Upper lobe of right lung (tissue), 1 donor: ENCODE results near the gene FAM171A2. TPM values are rescaled to one million over a fixed set of nuclear protein-coding genes. Genes with fewer than 3 reads are reported as not detected.
A peak's percentile ranks its signal among the peaks of the same experiment; 100 is the strongest.

Experiments used
- ATAC-seq: fragments of 200-7000 bp; cut with Tn5 transposase; one replicate; pipeline ENCODE4 v1.9.1; 2020; ENCODE audit warnings: mild to moderate bottlenecking, moderate library complexity
- DNase-seq: peaks from one replicate; pipeline ENCODE4 v3.0.0-alpha.2; 2020
- H3K27ac ChIP-seq: fragments of 200-600 bp; one replicate; pipeline ENCODE4 v1.8.0; 2022
- H3K27me3 ChIP-seq: fragments of 200-600 bp; one replicate; pipeline ENCODE4 v1.8.0; 2022; ENCODE audit warnings: mild to moderate bottlenecking
- H3K36me3 ChIP-seq: fragments of 200-600 bp; one replicate; pipeline ENCODE4 v1.8.0; 2022
- H3K4me1 ChIP-seq: fragments of 200-600 bp; one replicate; pipeline ENCODE4 v1.8.0; 2022
- H3K4me3 ChIP-seq: fragments of 200-600 bp; one replicate; pipeline ENCODE4 v1.8.0; 2022; ENCODE audit warnings: mild to moderate bottlenecking
- H3K9me3 ChIP-seq: fragments of 200-600 bp; one replicate; pipeline ENCODE4 v1.8.0; 2022
- CTCF ChIP-seq: fragments of 200-600 bp; IDR thresholded peaks from one replicate; pipeline ENCODE4 v1.8.0; 2022; ENCODE audit warnings: antibody characterized with exemption
- intact Hi-C: fragments of 100-400 bp; cut with DNase I; formaldehyde crosslinking; loops from one replicate; pipeline ENCODE4 v1.11.0; 2022
- total RNA-seq: library from RNA; stranded (reverse); fragmentation: NEBNext Ultra II Directional; extraction: Animal tissue kit (Norgen Biotek cat#: 25700); gene quantifications from one replicate; pipeline ENCODE4 v1.2.1, GENCODE V29; 2021
- donor health status: DM: no; HTN: yes; CAD: no; lungs with severe emphysema.

FAM171A2 gene
- total RNA-seq, 1 donor from 2014 or later = 1.8 TPM

DNA sequence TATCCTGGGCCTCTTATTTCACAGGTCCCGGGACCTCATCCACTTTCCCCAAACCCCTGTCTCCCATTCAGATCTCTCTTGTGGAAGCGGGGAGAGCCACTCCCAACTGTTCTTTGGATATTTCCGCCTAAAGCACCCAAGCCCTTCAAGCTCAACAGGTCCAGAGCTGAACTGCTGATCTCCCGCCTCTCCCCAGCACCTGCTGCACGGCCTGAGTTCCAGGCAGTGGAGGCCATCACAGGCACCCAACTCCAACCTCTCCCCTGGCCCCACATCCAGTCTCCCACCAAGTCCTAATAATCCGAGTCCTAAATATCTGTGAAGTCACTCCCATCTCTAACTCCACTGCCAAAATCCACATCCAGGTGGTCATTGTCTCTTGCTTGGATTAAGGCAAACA is 19.3 kb upstream of the FAM171A2 start:
- TF ChIP-seq CTCF = no peak

GRCh38 chr17:44381810-44382305 is 18.2 kb upstream of the FAM171A2 start:
- ATAC-seq (no peak), DNase-seq (no peak)
- H3K27me3 ChIP-seq = no peaks in the 10 kb centered on the region
- no peak for TF ChIP-seq CTCF
- intact Hi-C loops = no loop called here
- H3K9me3 ChIP-seq = no peaks in the 10 kb centered on the region
- H3K27ac ChIP-seq = no peak overlapping the region
- no peaks in the 10 kb centered on the region for H3K36me3 ChIP-seq
- no peak overlapping the region for H3K4me3 ChIP-seq
- peaks cover 10% of the 10 kb centered on the region for H3K4me1 ChIP-seq

More for the DNA sequence above, 19.3 kb upstream of the FAM171A2 start:
- ATAC-seq = no peak
- Histone ChIP-seq H3K27ac (no peak overlapping the region), H3K4me1 (peaks cover 10% of the 10 kb centered on the region), H3K36me3 (no peaks in the 10 kb centered on the region), H3K27me3 (no peaks in the 10 kb centered on the region), H3K4me3 (no peak overlapping the region), H3K9me3 (no peaks in the 10 kb centered on the region)
- DNase-seq = no peak
- intact Hi-C loops = no loop called here

DNA sequence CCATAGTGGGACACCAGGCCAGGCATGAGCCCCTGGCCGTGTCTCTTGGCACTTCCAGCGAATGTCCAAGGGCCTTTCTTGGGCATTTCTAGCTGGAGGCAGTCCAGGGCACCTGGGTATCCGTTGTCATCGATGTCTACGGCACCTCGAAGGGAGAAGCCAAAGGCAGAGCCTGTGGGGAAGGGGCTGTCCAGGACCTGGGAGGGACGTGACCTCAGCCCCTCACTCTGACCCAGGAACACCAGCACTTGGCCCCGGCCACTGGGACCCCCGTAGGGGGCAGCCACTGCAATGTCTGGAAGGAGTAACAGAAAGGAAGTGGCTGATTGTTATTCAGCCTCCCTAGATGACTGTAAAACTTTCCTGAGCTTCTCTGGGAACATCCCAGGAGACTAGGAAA is 17.1 kb upstream of the FAM171A2 start:
- no peak overlapping the region for H3K4me3 ChIP-seq
- intact Hi-C loops = no loop called here
- H3K36me3 ChIP-seq = no peaks in the 10 kb centered on the region
- TF ChIP-seq CTCF = no peak
- no peak overlapping the region for H3K27ac ChIP-seq
- ATAC-seq = no peak
- peak; percentile 46 for DNase-seq
- H3K9me3 ChIP-seq = no peaks in the 10 kb centered on the region
- peaks cover 4% of the 10 kb centered on the region for H3K4me1 ChIP-seq
- H3K27me3 ChIP-seq = no peaks in the 10 kb centered on the region

GRCh38 chr17:44379887-44380286 is 16.2 kb upstream of the FAM171A2 start:
- ATAC-seq (no peak), DNase-seq (no peak)
- no peak overlapping the region for H3K27ac ChIP-seq
- H3K4me1 ChIP-seq = no peaks in the 10 kb centered on the region
- H3K36me3 ChIP-seq = no peaks in the 10 kb centered on the region
- no peak for TF ChIP-seq CTCF
- H3K27me3 ChIP-seq = no peaks in the 10 kb centered on the region
- intact Hi-C loops = no loop called here
- H3K4me3 ChIP-seq = no peak overlapping the region
- no peaks in the 10 kb centered on the region for H3K9me3 ChIP-seq

- H3K27ac ChIP-seq = no peak overlapping the region
- no peaks in the 10 kb centered on the region for H3K36me3 ChIP-seq
- H3K27me3 ChIP-seq = no peaks in the 10 kb centered on the region
- TF ChIP-seq CTCF = no peak
- no peaks in the 10 kb centered on the region for H3K4me1 ChIP-seq
- DNase-seq (peak; percentile 37), ATAC-seq (no peak)
- H3K9me3 ChIP-seq = no peaks in the 10 kb centered on the region
- intact Hi-C loops = no loop called here
- no peak overlapping the region for H3K4me3 ChIP-seq
Observed at GRCh38 chr17:44378171-44378705, 14.6 kb upstream of the FAM171A2 start.

DNA sequence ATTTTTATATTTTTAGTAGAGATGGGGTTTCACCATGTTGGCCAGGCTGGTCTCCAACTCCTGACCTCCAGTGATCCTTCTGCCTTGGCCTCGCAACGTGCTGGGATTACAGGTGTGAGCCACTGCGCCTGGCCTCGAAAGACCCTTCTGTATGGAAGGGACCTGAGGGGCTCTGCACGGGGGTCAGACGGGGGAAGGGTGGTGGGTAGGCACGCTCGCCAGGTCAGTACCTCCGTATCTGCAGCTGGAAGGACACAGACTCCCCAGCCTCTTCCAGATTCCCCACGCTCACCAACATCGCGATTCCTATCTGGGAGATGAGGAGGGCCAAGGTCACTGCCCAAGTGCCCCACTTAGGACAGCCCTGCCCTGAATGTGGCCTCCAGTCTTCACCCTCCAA is 13.1 kb upstream of the FAM171A2 start:
- no peaks in the 10 kb centered on the region for H3K36me3 ChIP-seq
- no peaks in the 10 kb centered on the region for H3K27me3 ChIP-seq
- DNase-seq = peak; percentile 36
- TF ChIP-seq CTCF = no peak
- no peaks in the 10 kb centered on the region for H3K4me1 ChIP-seq
- no peaks in the 10 kb centered on the region for H3K9me3 ChIP-seq
- intact Hi-C loops = no loop called here
- H3K4me3 ChIP-seq = no peak overlapping the region
- ATAC-seq = no peak
- H3K27ac ChIP-seq = no peak overlapping the region
